HepG2 (cell line): ENCODE measurements around the gene VEGFA. TPM values are rescaled to one million over a fixed set of nuclear protein-coding genes. Genes with fewer than 3 reads are reported as not detected.
A peak's percentile ranks its signal among the peaks of the same experiment; 100 is the strongest.

Source experiments
- ATAC-seq: fragments of 200-7000 bp; cut with Tn5 transposase; 3 replicates; pipeline ENCODE4 v1.9.1; 2020; ENCODE audit warnings: mild to moderate bottlenecking, moderate library complexity
- BruUV-seq: library from RNA; stranded (reverse); fragments of 400-500 nt; replicated peaks from 2 replicates; lab custom pipeline; 2021; lab: Mats Ljungman, UMichigan
- CTCF ChIA-PET: fragments of 300-600 bp; formaldehyde crosslinking; extraction: SDS; loops from one replicate; lab custom pipeline; 2021; ENCODE audit warnings: low total read pairs, inconsistent platforms, low intra/inter-chr PET ratio; lab: Yijun Ruan, JAX
- POLR2A ChIA-PET: fragments of 350-600 bp; sonication (Branson Sonifier 250); formaldehyde crosslinking; loops from one replicate; lab custom pipeline; 2020; ENCODE audit warnings: antibody characterized with exemption, inconsistent platforms; lab: Yijun Ruan, JAX
- DNase-seq: peaks from one replicate; pipeline ENCODE4 v3.0.0-alpha.2; 2015; ENCODE audit warnings: low spot score
- FAIRE-seq: peaks from 3 replicates; lab custom pipeline; 2011; peaks lifted over from hg19 to GRCh38; lab: Jason Lieb, UNC
- H2AFZ ChIP-seq: one replicate; pipeline ENCODE4 v1.6.1; 2011; ENCODE audit warnings: low read length, inconsistent platforms
- H3K27ac ChIP-seq: fragments of 300-600 bp; 3 replicates; pipeline ENCODE4 v1.8.0; 2011; ENCODE audit warnings: mixed run types, mild to moderate bottlenecking, mixed read lengths, low read length, inconsistent platforms; ENCODE audit not compliant: insufficient read depth; ENCODE audit errors: extremely low read length
- H3K27me3 ChIP-seq, 2 experiments: fragments of 200-600 bp in 1 of 2; 2 replicates in 1 of 2; 3 replicates in 1 of 2; pipeline versions ENCODE4 v1.6.0 to v1.8.0; 2011; ENCODE audit warnings: low read length in 2 of 2, mild to moderate bottlenecking in 2 of 2, moderate library complexity in 2 of 2, inconsistent platforms in 1 of 2; ENCODE audit not compliant: insufficient read depth in 2 of 2, control insufficient read depth in 1 of 2
- H3K36me3 ChIP-seq, 2 experiments: fragments of 200-600 bp in 1 of 2; replicated peaks in 1 of 2; 2 replicates in 1 of 2; 3 replicates in 1 of 2; pipeline versions ENCODE4 v1.5.1 to v1.8.0; 2011; ENCODE audit warnings: low read length in 2 of 2, inconsistent platforms in 1 of 2; ENCODE audit not compliant: insufficient read depth in 2 of 2, control insufficient read depth in 1 of 2
- H3K4me1 ChIP-seq: 2 replicates; pipeline ENCODE4 v1.5.1; 2012; ENCODE audit warnings: low read length, inconsistent platforms; ENCODE audit not compliant: insufficient read depth
- H3K4me2 ChIP-seq: 2 replicates; pipeline ENCODE4 v1.6.0; 2011; ENCODE audit warnings: low read depth, low read length, inconsistent platforms
- H3K4me3 ChIP-seq, 3 experiments: fragments of 200-600 bp in 1 of 3; sonication (generic), shearing (Covaris generic) in 1 of 3; replicated peaks in 1 of 3; 2 replicates each; pipeline ENCODE4 v1.5.1; 2011 to 2016; ENCODE audit warnings: low read length in 3 of 3, inconsistent platforms in 2 of 3, low read depth in 2 of 3, mild to moderate bottlenecking in 2 of 3, control low read depth in 1 of 3, mixed read lengths in 1 of 3; ENCODE audit not compliant: insufficient read depth in 1 of 3
- H3K79me2 ChIP-seq: one replicate; pipeline ENCODE4 v1.6.1; 2011; ENCODE audit warnings: low read length, inconsistent platforms; ENCODE audit not compliant: insufficient read depth
- H3K9ac ChIP-seq: 2 replicates; pipeline ENCODE4 v1.6.0; 2011; ENCODE audit warnings: mild to moderate bottlenecking, low read depth, low read length, inconsistent platforms; ENCODE audit not compliant: insufficient read depth
- H3K9me3 ChIP-seq: 2 replicates; pipeline ENCODE4 v1.5.1; 2012; ENCODE audit warnings: mild to moderate bottlenecking, low read length
- H4K20me1 ChIP-seq: 2 replicates; pipeline ENCODE4 v1.6.0; 2011; ENCODE audit warnings: inconsistent platforms, mild to moderate bottlenecking, low read length, moderate library complexity; ENCODE audit not compliant: insufficient read depth
- HCFC1 ChIP-seq: fragments of 150-350 bp; IDR thresholded peaks from 2 replicates; pipeline ENCODE4 v1.6.1; 2014; ENCODE audit warnings: low read depth, low read length
- NR2F1 ChIP-seq, 2 experiments: fragments of 450-650 bp in 1 of 2; formaldehyde crosslinking in 1 of 2; IDR thresholded peaks; 2 replicates each; pipeline versions ENCODE4 v1.5.0 to v1.6.1; 2016 to 2020; ENCODE audit warnings: mild to moderate bottlenecking in 1 of 2, missing compliant biosample characterization in 1 of 2, missing genetic modification reagents in 1 of 2, moderate library complexity in 1 of 2
- RORA ChIP-seq: sonication (generic); formaldehyde crosslinking; IDR thresholded peaks from 2 replicates; pipeline ENCODE4 v1.5.0; 2020; ENCODE audit warnings: mild to moderate bottlenecking, missing genetic modification reagents, moderate library complexity
- SP1 ChIP-seq, 2 experiments: fragments of 450-650 bp in 1 of 2; sonication (generic) in 1 of 2; formaldehyde crosslinking in 1 of 2; IDR thresholded peaks; 2 replicates each; pipeline versions ENCODE4 v1.4.0 to v1.6.1; 2016 to 2020; ENCODE audit warnings: missing genetic modification reagents in 1 of 2
- ZFX ChIP-seq: sonication (generic); formaldehyde crosslinking; IDR thresholded peaks from 2 replicates; pipeline ENCODE4 v1.4.0; 2020; ENCODE audit warnings: mild to moderate bottlenecking, low read depth, missing genetic modification reagents, moderate library complexity
- ZNF260 ChIP-seq: sonication (generic); formaldehyde crosslinking; IDR thresholded peaks from 2 replicates; pipeline ENCODE4 v1.4.0; 2020; ENCODE audit warnings: missing genetic modification reagents, low read depth, mild to moderate bottlenecking, borderline replicate concordance
- ZNF510 ChIP-seq: sonication (generic); formaldehyde crosslinking; IDR thresholded peaks from 2 replicates; pipeline ENCODE4 v1.4.0; 2020; ENCODE audit warnings: low read depth, mild to moderate bottlenecking, missing genetic modification reagents
- ZNF687 ChIP-seq: sonication (generic); formaldehyde crosslinking; IDR thresholded peaks from 2 replicates; pipeline ENCODE4 v1.5.1; 2020; ENCODE audit warnings: mild to moderate bottlenecking, missing genetic modification reagents, moderate library complexity
- WGBS: methylation state at CpG from one replicate; pipeline ENCODE4 v1.1.6; 2017; ENCODE audit warnings: low lambda C conversion rate; 5-methylcytosine and 5-hydroxymethylcytosine counted together
- in situ Hi-C: cut with HindIII; loops from 2 replicates; pipeline ENCODE4 v1.10.0; 2017; ENCODE audit warnings: low pct_unique_long_range_greater_than_20kb; ENCODE audit not compliant: extremely low pct_ligation_motif_present
- intact Hi-C: fragments of 100-400 bp; cut with micrococcal nuclease; formaldehyde crosslinking; loops from one replicate; pipeline ENCODE4 v1.10.0; 2022; ENCODE audit not compliant: unreplicated experiment
- polyA plus RNA-seq, 8 experiments: library from polyadenylated mRNA; depleted of rRNA in 3 of 8; stranded (reverse) in 7 of 8; unstranded in 1 of 8; fragments of >200 nt; fragmentation: Illumina TruSeq in 4 of 8; extraction: Trizol in 4 of 8; gene quantifications; 2 replicates each; pipeline versions ENCODE4 v1.2.1 to v1.2.3, GENCODE V29; 2011 to 2016; ENCODE audit warnings: low read depth in 4 of 8, missing spikeins in 1 of 8, mixed read lengths in 1 of 8; ENCODE audit not compliant: insufficient read depth in 1 of 8
- total RNA-seq, 5 experiments: library from RNA; depleted of rRNA; stranded (reverse); fragments of >200 nt; fragmentation: Illumina TruSeq; extraction: Trizol; gene quantifications; 2 replicates each; pipeline ENCODE4 v1.2.3, GENCODE V29; 2016; ENCODE audit warnings: low read depth in 1 of 5
- TF ChIP-seq, protein P1 (sequence below): sonication (generic); formaldehyde crosslinking; IDR thresholded peaks from 2 replicates; pipeline ENCODE4 v1.5.0; 2020; ENCODE audit warnings: mild to moderate bottlenecking, missing genetic modification reagents, borderline replicate concordance

Gene VEGFA
- total and polyA plus RNA-seq, 2 of the 13 experiments (the other 11 are each of a cell fraction or from before 2014, with no cell fraction given): 68.1 to 629 TPM

- H3K79me2 ChIP-seq: no peaks in the 10 kb centered on the region
- BruUV-seq: no TSS peak
- peaks cover 2 to 24% of the 10 kb centered on the region in 2 experiments; a peak in 3 of 5 replicates for H3K27me3 ChIP-seq
- peak overlapping the region; percentile 77 for H3K4me2 ChIP-seq
- H4K20me1 ChIP-seq: no peaks in the 10 kb centered on the region
- WGBS: 6% methylated on average over 2 of the region's 2 CpGs
- H3K9me3 ChIP-seq: no peaks in the 10 kb centered on the region
- no peak overlapping the region for H3K9ac ChIP-seq
- POLR2A ChIA-PET: interaction anchor here (0.7 to 3.8 kb wide), 5 partner anchors 8 to 55 kb away, joined by 3 to 19 read pairs (median 7); partner anchors contain the start of gene VEGFA
- intact Hi-C loops: no loop called here
- FAIRE-seq: no peak
- no peak for ATAC-seq
- peaks cover 63% of the 10 kb centered on the region for H3K4me1 ChIP-seq
- TF ChIP-seq ZNF510 (CRISPR knock-in tag) (0 out of 2 replicates have a peak, but pooled peaks have one; percentile 14), SP1 (IDR thresholded peaks at IDR 0.05) (no peak), SP1 (CRISPR knock-in tag; IDR thresholded peaks at IDR 0.05) (no peak), HCFC1 (no peak)
- TF ChIP-seq, all 625 proteins: peak for 1
- Histone ChIP-seq H3K36me3 (no peaks in the 10 kb centered on the region), H3K27ac (no peak overlapping the region), H3K4me3 (peak overlapping the region in 1 of 3 experiments; percentile 55; a peak in 1 of 6 replicates), H2AFZ (no peak overlapping the region)
- CTCF ChIA-PET: interaction anchor here (1.2 kb wide), 1 partner anchor 55 kb away, joined by 5 read pairs; the partner anchor contains the start of gene VEGFA
- in situ Hi-C loops: no loop called here
- DNase-seq: no peak
Observed at GRCh38 chr6:43824703-43825064, 54.7 kb downstream of the VEGFA start.

GRCh38 chr6:43825187-43826115 is 55.4 kb downstream of the VEGFA start:
- Histone ChIP-seq H3K4me2 (no peak overlapping the region), H3K9me3 (no peaks in the 10 kb centered on the region), H3K79me2 (no peaks in the 10 kb centered on the region), H3K27me3 (peaks cover 2 to 32% of the 10 kb centered on the region in 2 experiments; a peak in 3 of 5 replicates), H2AFZ (no peak overlapping the region), H3K36me3 (no peaks in the 10 kb centered on the region), H3K4me3 (no peak overlapping the region; a peak in 1 of 6 replicates), H3K9ac (no peak overlapping the region), H3K27ac (no peak overlapping the region), H4K20me1 (no peaks in the 10 kb centered on the region), H3K4me1 (peaks cover 60% of the 10 kb centered on the region)
- 56% methylated on average over 12 of the region's 16 CpGs for WGBS
- no TSS peak for BruUV-seq
- DNase-seq (no peak), FAIRE-seq (no peak), ATAC-seq (no peak)
- intact Hi-C loops: no loop called here
- in situ Hi-C loops: no loop called here
- POLR2A ChIA-PET: interaction anchor here (1.8 to 3.8 kb wide), 4 partner anchors 19 to 56 kb away, joined by 7 to 19 read pairs (median 11); partner anchors contain the start of gene VEGFA
- CTCF ChIA-PET: no interaction called here
- TF ChIP-seq ZNF260 (no peak), ZFX (CRISPR knock-in tag) (peak; percentile 24; the same call in 1 of the 2 replicates), NR2F1 (CRISPR knock-in tag; IDR thresholded peaks at IDR 0.05) (no peak), RORA (CRISPR knock-in tag) (no peak), ZNF687 (CRISPR knock-in tag) (peak; percentile 46)
- TF ChIP-seq, protein P1, sequence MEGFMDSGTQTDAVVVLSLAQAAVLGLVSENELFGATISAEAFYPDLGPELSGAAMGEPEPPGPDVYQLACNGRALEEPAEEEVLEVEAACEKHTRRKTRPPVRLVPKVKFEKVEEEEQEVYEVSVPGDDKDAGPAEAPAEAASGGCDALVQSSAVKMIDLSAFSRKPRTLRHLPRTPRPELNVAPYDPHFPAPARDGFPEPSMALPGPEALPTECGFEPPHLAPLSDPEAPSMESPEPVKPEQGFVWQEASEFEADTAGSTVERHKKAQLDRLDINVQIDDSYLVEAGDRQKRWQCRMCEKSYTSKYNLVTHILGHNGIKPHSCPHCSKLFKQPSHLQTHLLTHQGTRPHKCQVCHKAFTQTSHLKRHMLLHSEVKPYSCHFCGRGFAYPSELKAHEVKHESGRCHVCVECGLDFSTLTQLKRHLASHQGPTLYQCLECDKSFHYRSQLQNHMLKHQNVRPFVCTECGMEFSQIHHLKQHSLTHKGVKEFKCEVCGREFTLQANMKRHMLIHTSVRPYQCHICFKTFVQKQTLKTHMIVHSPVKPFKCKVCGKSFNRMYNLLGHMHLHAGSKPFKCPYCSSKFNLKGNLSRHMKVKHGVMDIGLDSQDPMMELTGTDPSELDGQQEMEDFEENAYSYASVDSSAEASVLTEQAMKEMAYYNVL: no peak
